ENCODE data around the gene ZBTB16.

The ZBTB16 gene

GRCh38 chr11:114243461-114244372 lies 184.2 kb downstream of the ZBTB16 start:
- Mint-ChIP-seq H3K9me3 (no peaks in the 10 kb centered on the region), H3K4me1 (peaks cover 21% of the 10 kb centered on the region), H3K36me3 (peaks cover 80% of the 10 kb centered on the region), H3K27ac (peak overlapping the region; percentile 48), H3K4me3 (no peak overlapping the region)
- no peak for DNase-seq (ENCODE audit: low spot score in 2 of 2)
- ATAC-seq = no peak

- no peak overlapping the region for H3K27ac Mint-ChIP-seq
Measured at GRCh38 chr11:114244726-114245394, 185.3 kb downstream of the ZBTB16 start.

GRCh38 chr11:114246321-114247069 lies 187.0 kb downstream of the ZBTB16 start:
- peaks cover 18% of the 10 kb centered on the region for H3K4me1 Mint-ChIP-seq
- no peak overlapping the region for H3K4me3 Mint-ChIP-seq
- peak overlapping the region; percentile 12 for H3K27ac Mint-ChIP-seq
- DNase-seq (ENCODE audit: low spot score in 2 of 2) (no peak), ATAC-seq (no peak)
- H3K36me3 Mint-ChIP-seq = peaks cover 94% of the 10 kb centered on the region
- H3K9me3 Mint-ChIP-seq = no peaks in the 10 kb centered on the region

More at GRCh38 chr11:114244726-114245394, 185.3 kb downstream of the ZBTB16 start:
- no peak for ATAC-seq
- Mint-ChIP-seq H3K9me3 (no peaks in the 10 kb centered on the region), H3K4me3 (no peak overlapping the region), H3K4me1 (peaks cover 18% of the 10 kb centered on the region), H3K36me3 (peaks cover 91% of the 10 kb centered on the region)
- no peak for DNase-seq (ENCODE audit: low spot score in 2 of 2)

- no peaks in the 10 kb centered on the region for H3K9me3 Mint-ChIP-seq
- peaks cover 18% of the 10 kb centered on the region for H3K4me1 Mint-ChIP-seq
- ATAC-seq (no peak), DNase-seq (ENCODE audit: low spot score in 2 of 2) (no peak)
- H3K36me3 Mint-ChIP-seq = peaks cover 94% of the 10 kb centered on the region
- peak overlapping the region; percentile 12 for H3K27ac Mint-ChIP-seq
- H3K4me3 Mint-ChIP-seq = no peak overlapping the region
Measured at GRCh38 chr11:114247070-114247789, 187.7 kb downstream of the ZBTB16 start.

GRCh38 chr11:114250180-114250579 lies 190.7 kb downstream of the ZBTB16 start:
- H3K9me3 Mint-ChIP-seq = no peaks in the 10 kb centered on the region
- DNase-seq (ENCODE audit: low spot score in 2 of 2) (no peak), ATAC-seq (no peak)
- no peak overlapping the region for H3K4me3 Mint-ChIP-seq
- H3K27ac Mint-ChIP-seq = peak overlapping the region; percentile 68
- peaks cover 97% of the 10 kb centered on the region for H3K36me3 Mint-ChIP-seq
- peaks cover 18% of the 10 kb centered on the region for H3K4me1 Mint-ChIP-seq

- no peak overlapping the region for H3K4me3 Mint-ChIP-seq
- H3K36me3 Mint-ChIP-seq = peaks cover 97% of the 10 kb centered on the region
- H3K4me1 Mint-ChIP-seq = peaks cover 13% of the 10 kb centered on the region
- H3K27ac Mint-ChIP-seq = peak overlapping the region; percentile 78
- ATAC-seq (no peak), DNase-seq (ENCODE audit: low spot score in 2 of 2) (no peak)
- H3K9me3 Mint-ChIP-seq = no peaks in the 10 kb centered on the region
Measured at GRCh38 chr11:114250993-114251814, 191.7 kb downstream of the ZBTB16 start.

- no peak overlapping the region for H3K4me3 Mint-ChIP-seq
- peaks cover 15% of the 10 kb centered on the region for H3K4me1 Mint-ChIP-seq
- DNase-seq (ENCODE audit: low spot score in 2 of 2) (no peak), ATAC-seq (no peak)
- H3K9me3 Mint-ChIP-seq = no peaks in the 10 kb centered on the region
- peaks cover 97% of the 10 kb centered on the region for H3K36me3 Mint-ChIP-seq
- peak overlapping the region; percentile 78 for H3K27ac Mint-ChIP-seq
Measured at GRCh38 chr11:114251815-114252337, 192.4 kb downstream of the ZBTB16 start.

- Mint-ChIP-seq H3K4me1 (peaks cover 15% of the 10 kb centered on the region), H3K36me3 (peaks cover 96% of the 10 kb centered on the region), H3K27ac (peak overlapping the region; percentile 78), H3K9me3 (no peaks in the 10 kb centered on the region), H3K4me3 (no peak overlapping the region)
- ATAC-seq (no peak), DNase-seq (ENCODE audit: low spot score in 2 of 2) (no peak)
Measured at GRCh38 chr11:114252767-114253166, 193.3 kb downstream of the ZBTB16 start.

GRCh38 chr11:114253771-114254170 lies 194.3 kb downstream of the ZBTB16 start:
- Mint-ChIP-seq H3K4me3 (no peak overlapping the region), H3K9me3 (no peaks in the 10 kb centered on the region), H3K27ac (peak overlapping the region; percentile 35), H3K36me3 (peaks cover 93% of the 10 kb centered on the region), H3K4me1 (peaks cover 15% of the 10 kb centered on the region)
- DNase-seq (ENCODE audit: low spot score in 2 of 2) (no peak), ATAC-seq (no peak)

GRCh38 chr11:114254571-114255146 lies 195.1 kb downstream of the ZBTB16 start:
- Mint-ChIP-seq H3K4me1 (peaks cover 22% of the 10 kb centered on the region), H3K27ac (peak overlapping the region; percentile 35), H3K4me3 (no peak overlapping the region), H3K36me3 (peaks cover 94% of the 10 kb centered on the region), H3K9me3 (no peaks in the 10 kb centered on the region)
- ATAC-seq (no peak), DNase-seq (ENCODE audit: low spot score in 2 of 2) (no peak)

GRCh38 chr11:114255289-114255688 lies 195.8 kb downstream of the ZBTB16 start:
- peaks cover 25% of the 10 kb centered on the region for H3K4me1 Mint-ChIP-seq
- no peak for DNase-seq (ENCODE audit: low spot score in 2 of 2)
- H3K36me3 Mint-ChIP-seq = peaks cover 91% of the 10 kb centered on the region
- ATAC-seq = no peak
- H3K27ac Mint-ChIP-seq = peak overlapping the region; percentile 35
- H3K4me3 Mint-ChIP-seq = no peak overlapping the region
- H3K9me3 Mint-ChIP-seq = no peaks in the 10 kb centered on the region

GRCh38 chr11:114256176-114256966 lies 196.9 kb downstream of the ZBTB16 start:
- H3K36me3 Mint-ChIP-seq = peaks cover 81% of the 10 kb centered on the region
- ATAC-seq (no peak), DNase-seq (ENCODE audit: low spot score in 2 of 2) (no peak)
- H3K4me1 Mint-ChIP-seq = peaks cover 25% of the 10 kb centered on the region
- no peaks in the 10 kb centered on the region for H3K9me3 Mint-ChIP-seq
- H3K27ac Mint-ChIP-seq = peak overlapping the region; percentile 30
- H3K4me3 Mint-ChIP-seq = no peak overlapping the region

- ATAC-seq = no peak
- H3K27ac Mint-ChIP-seq = peak overlapping the region; percentile 30
- H3K4me3 Mint-ChIP-seq = no peak overlapping the region
- H3K4me1 Mint-ChIP-seq = peaks cover 25% of the 10 kb centered on the region
- no peaks in the 10 kb centered on the region for H3K9me3 Mint-ChIP-seq
- H3K36me3 Mint-ChIP-seq = peaks cover 75% of the 10 kb centered on the region
- DNase-seq (ENCODE audit: low spot score in 2 of 2) = no peak
Measured at GRCh38 chr11:114256967-114257286, 197.4 kb downstream of the ZBTB16 start.

Measured in stimulated activated effector memory CD8-positive, alpha-beta T cell treated with anti-CD3 and anti-CD28 coated beads, Interleukin-12 subunit alpha, Interleukin-12 subunit beta, amount 100 ng/mL, for 72 hours (primary cell).